Progenitor cell of endocrine pancreas (in vitro differentiated cells): ENCODE measurements around the gene OTUB2. TPM values are rescaled to one million over a fixed set of nuclear protein-coding genes. Genes with fewer than 3 reads are reported as not detected.

Experiments used
- DNase-seq: peaks from one replicate; pipeline ENCODE4 v3.0.0; 2021; ENCODE audit warnings: low spot score; ENCODE audit not compliant: unreplicated experiment
- H3K27ac Mint-ChIP-seq: 2 replicates; pipeline ENCODE4 v1.8.0; 2021; ENCODE audit warnings: mild to moderate bottlenecking, moderate library complexity, mixed read lengths
- H3K27me3 Mint-ChIP-seq: 2 replicates; pipeline ENCODE4 v1.8.0; 2021; ENCODE audit warnings: mixed read lengths
- H3K36me3 Mint-ChIP-seq: 2 replicates; pipeline ENCODE4 v1.8.0; 2022; ENCODE audit warnings: mixed read lengths; ENCODE audit not compliant: insufficient read depth
- H3K4me1 Mint-ChIP-seq: 2 replicates; pipeline ENCODE4 v1.8.0; 2021; ENCODE audit warnings: low read depth, mixed read lengths
- H3K4me3 Mint-ChIP-seq: 2 replicates; pipeline ENCODE4 v1.8.0; 2021; ENCODE audit warnings: low read depth, mild to moderate bottlenecking, moderate library complexity, mixed read lengths
- H3K9me3 Mint-ChIP-seq: 2 replicates; pipeline ENCODE4 v1.8.0; 2021; ENCODE audit warnings: low read depth, mixed read lengths
- total RNA-seq: library from RNA; stranded (reverse); gene quantifications from 2 replicates; pipeline ENCODE4 v1.2.1, GENCODE V29; 2021
- TF ChIP-seq, protein P1 (sequence below): fragments of 200-600 bp; sonication (generic); IDR thresholded peaks from one replicate; pipeline ENCODE4 v1.5.0; 2021; ENCODE audit warnings: antibody characterized with exemption, mild to moderate bottlenecking; ENCODE audit not compliant: unreplicated experiment

Gene OTUB2
- total RNA-seq, 1 donor from 2014 or later = 7.0 TPM

DNA sequence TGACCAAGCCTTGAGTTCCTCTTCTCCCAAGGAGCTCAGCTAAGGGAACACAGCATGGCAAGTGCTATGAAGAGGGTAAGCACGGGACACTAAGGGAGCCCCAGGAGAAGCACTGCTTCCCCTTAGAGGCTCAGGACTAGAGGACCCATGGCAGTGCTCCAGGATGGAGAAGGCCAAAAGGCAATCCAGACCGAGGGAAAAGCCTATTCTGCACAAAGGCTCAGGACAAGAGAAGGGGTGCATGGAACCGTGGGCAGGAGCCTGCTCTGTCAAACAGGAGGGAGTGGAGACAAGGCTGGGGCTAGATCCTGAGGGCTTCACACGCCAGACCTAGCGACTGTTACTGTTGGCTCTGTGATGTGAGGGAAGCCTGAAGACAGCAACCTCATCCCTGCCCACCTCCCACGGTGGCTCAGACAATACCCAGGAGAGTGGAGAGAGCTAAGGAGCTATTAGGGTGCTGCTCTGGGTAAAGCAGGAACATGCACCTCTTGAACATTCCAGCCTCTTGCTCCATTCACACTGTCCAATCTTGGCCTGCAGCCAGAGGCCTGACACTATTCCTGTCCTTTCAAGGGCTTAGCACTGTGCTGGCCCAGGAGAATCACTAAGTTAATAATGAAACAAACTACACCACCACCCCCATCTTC is 24.2 kb downstream of the OTUB2 start:
- Mint-ChIP-seq H3K4me1 (no peaks in the 10 kb centered on the region), H3K27ac (no peak overlapping the region), H3K4me3 (no peak overlapping the region), H3K27me3 (no peaks in the 10 kb centered on the region), H3K36me3 (peaks cover 20% of the 10 kb centered on the region), H3K9me3 (no peaks in the 10 kb centered on the region)
- TF ChIP-seq, protein P1, sequence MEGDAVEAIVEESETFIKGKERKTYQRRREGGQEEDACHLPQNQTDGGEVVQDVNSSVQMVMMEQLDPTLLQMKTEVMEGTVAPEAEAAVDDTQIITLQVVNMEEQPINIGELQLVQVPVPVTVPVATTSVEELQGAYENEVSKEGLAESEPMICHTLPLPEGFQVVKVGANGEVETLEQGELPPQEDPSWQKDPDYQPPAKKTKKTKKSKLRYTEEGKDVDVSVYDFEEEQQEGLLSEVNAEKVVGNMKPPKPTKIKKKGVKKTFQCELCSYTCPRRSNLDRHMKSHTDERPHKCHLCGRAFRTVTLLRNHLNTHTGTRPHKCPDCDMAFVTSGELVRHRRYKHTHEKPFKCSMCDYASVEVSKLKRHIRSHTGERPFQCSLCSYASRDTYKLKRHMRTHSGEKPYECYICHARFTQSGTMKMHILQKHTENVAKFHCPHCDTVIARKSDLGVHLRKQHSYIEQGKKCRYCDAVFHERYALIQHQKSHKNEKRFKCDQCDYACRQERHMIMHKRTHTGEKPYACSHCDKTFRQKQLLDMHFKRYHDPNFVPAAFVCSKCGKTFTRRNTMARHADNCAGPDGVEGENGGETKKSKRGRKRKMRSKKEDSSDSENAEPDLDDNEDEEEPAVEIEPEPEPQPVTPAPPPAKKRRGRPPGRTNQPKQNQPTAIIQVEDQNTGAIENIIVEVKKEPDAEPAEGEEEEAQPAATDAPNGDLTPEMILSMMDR = no peak
- DNase-seq = no peak

DNA sequence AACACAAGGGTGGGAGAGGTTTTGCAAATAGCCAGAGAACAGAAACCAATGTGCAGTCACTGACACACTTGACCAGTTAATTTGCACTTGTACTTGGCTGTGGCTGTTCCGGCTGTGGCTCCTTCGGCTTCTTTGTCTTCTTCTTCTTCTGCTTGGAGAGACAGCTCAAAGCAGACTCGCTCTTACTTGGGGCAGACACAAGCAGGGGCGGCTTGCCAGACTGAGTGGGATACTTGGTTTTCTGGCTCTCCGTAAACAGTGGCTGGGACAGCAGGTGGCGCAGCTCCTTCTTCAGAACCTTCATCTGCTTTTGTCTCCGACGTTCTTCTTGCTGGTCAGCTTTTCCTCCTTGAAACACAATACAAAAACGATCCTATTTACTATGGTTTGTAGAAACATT is 25.0 kb downstream of the OTUB2 start:
- Mint-ChIP-seq H3K9me3 (no peaks in the 10 kb centered on the region), H3K4me3 (no peak overlapping the region), H3K36me3 (peaks cover 20% of the 10 kb centered on the region), H3K27me3 (no peaks in the 10 kb centered on the region), H3K4me1 (no peaks in the 10 kb centered on the region), H3K27ac (no peak overlapping the region)
- TF ChIP-seq, protein P1 = peak; percentile 56
- DNase-seq = no peak

DNA sequence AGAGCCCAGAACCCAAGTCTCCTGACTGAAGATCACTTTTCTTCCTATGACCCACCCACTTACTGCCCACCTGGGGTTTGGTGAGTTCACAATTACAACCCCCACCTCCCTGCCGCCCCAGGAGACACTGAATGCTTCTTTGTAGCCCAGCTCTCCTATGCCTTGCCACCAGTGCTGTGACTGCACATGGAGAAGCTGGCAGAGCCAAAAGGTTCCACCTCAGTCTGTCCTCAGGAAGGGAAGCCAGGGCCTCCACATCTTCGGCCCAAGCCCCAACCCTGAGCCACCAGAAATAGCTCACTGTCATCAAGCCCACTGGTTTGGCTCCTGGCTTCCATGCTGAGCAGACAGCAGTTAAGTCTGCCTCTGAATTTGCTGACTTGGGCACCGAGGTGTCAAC is 25.6 kb downstream of the OTUB2 start:
- H3K4me1 Mint-ChIP-seq = no peaks in the 10 kb centered on the region
- TF ChIP-seq, protein P1 = no peak
- H3K27ac Mint-ChIP-seq = no peak overlapping the region
- no peak overlapping the region for H3K4me3 Mint-ChIP-seq
- H3K9me3 Mint-ChIP-seq = no peaks in the 10 kb centered on the region
- peaks cover 22% of the 10 kb centered on the region for H3K36me3 Mint-ChIP-seq
- H3K27me3 Mint-ChIP-seq = no peaks in the 10 kb centered on the region
- no peak for DNase-seq

DNA sequence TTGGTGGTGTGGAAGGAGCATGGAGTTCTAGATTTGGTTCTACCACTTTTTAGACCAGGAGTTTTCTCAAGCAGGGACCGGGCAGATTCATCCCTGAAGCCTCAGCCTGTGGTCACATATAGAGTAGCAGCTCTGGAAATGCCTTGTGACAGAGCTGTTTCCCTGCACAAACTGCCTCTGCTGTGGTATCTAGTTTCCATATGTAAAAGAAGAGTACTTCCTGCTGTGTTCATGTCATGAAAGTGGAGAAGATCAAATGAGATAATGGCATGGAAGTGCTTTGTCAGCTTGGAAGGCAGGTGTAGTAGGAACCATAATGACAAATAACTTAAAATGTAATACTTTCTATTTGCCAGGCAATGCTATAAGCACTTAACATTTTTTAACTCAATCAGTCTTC is 26.1 kb downstream of the OTUB2 start:
- Mint-ChIP-seq H3K27me3 (no peaks in the 10 kb centered on the region), H3K36me3 (peaks cover 22% of the 10 kb centered on the region), H3K4me3 (no peak overlapping the region), H3K4me1 (no peaks in the 10 kb centered on the region), H3K9me3 (no peaks in the 10 kb centered on the region), H3K27ac (no peak overlapping the region)
- no peak for DNase-seq
- TF ChIP-seq, protein P1 = no peak

DNA sequence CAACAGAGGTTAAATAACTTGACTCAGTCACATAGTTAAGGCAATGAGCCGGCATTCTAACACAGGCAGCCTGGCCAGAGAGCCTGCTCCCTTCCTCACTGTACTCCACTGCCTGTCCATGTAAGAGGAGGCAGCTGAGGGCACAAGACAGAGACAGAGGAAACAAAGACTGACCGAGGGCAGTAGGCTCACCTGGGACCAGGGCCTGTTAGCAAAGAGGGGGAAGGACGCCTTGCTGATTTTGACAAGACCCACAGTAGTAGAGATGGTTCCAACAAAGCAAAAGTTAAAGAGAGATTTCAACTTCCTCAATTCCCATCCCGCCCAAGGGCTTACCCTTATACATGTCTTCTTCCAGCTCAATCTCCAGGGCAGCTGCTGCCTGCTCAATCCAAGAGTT is 26.5 kb downstream of the OTUB2 start:
- DNase-seq = no peak
- H3K9me3 Mint-ChIP-seq = no peaks in the 10 kb centered on the region
- peaks cover 22% of the 10 kb centered on the region for H3K36me3 Mint-ChIP-seq
- TF ChIP-seq, protein P1 = no peak
- H3K27me3 Mint-ChIP-seq = no peaks in the 10 kb centered on the region
- no peaks in the 10 kb centered on the region for H3K4me1 Mint-ChIP-seq
- no peak overlapping the region for H3K27ac Mint-ChIP-seq
- H3K4me3 Mint-ChIP-seq = no peak overlapping the region
